NCI-H226 (cell line): Measurements from ENCODE around the gene ZBTB45.
"Not testable (repeated sequence)": the region's sequence is repeated elsewhere in the genome, so short reads cannot be mapped to it uniquely, and the experiment has no call there.

Experiments
- DNase-seq: peaks from one replicate; pipeline ENCODE4 v3.0.0-alpha.2; 2015

The ZBTB45 gene

DNA sequence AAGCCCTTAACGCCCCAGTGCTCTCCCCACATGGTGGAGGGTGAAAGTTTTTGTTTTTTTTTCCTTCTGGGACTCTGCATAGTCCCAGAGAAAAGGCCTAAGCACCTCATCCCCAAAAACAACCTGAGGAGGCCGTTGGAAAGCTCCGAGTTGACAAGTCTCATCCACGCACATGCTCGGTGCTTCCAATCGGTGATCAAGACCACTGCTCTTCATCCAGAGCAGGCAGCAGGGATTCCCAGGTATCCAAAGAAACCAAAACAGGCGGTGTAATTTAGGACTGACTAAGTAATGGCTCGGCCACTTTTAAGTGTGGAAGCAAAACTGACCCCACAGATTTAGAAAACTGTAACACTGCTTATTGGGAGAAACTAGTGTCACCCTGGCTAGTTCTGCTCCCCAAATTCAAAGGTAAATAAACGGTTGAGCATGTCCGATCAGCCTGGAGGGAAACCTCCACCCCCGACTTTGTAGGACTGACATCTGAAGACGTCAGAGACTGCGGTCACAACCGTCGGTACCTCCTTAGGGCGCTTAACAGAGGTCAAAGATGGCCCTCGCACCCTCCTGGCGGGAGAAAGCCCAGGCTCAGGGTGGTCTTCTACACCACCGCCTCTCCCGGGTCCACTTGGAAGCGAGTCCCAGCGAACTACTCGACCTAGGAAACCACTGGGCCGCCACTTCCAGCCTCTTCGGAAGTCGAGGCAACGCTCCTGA, 44.5 kb downstream of the ZBTB45 start:
- no peak for DNase-seq

DNA sequence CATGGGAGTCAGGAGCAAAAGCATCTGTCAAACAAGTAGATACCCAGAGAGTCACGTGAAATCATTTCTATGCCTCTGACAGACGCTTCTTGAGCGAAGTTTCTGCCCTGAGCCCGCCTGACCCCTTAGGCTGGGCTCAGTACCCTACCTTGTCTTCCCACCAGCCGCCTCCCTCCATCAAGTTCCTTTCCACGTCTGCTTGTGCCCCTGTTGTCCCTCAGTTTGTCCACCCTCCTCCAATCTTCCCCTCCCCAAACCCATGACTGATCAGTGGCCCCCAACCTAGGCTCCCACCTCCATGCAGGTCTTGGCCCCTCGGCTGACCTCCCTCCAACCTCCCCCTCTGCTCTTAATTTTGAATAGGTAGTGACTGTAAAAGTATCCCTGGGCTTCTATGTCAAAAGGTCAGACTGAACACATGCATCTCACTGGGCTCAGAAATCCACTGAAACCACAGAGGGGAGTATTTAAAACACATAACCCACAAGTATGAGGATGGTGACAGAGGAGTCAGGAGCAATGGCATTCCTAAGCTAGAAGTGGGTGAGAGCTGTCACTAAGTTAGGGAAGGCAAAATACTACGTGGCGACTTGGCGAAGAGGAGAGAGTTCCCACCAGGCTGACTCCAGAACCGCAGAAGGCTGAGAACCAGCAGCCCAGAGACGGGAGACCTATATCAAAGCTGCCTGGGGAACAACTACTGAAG, 45.2 kb downstream of the ZBTB45 start:
- DNase-seq, result peak; percentile 26

DNA sequence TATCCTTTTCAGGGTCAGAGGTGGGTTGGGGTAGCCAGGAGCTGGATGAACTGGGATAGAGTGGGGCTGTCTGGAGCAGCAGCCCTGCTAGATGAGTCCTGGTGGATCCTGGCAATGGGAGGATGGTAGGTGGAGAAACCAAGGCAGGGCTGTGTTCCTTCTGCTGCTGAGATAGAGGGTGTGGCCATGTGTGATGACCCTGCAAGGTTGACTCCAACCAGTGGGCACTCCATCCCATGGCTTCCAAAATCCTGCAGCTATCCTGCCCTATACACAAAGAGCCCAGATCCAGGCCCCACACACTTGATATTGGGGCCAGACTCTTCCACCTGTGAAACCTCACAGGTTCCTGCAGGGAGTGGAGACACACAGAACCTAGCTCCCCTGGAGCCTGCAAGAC, 45.8 kb downstream of the ZBTB45 start:
- no peak for DNase-seq

DNA sequence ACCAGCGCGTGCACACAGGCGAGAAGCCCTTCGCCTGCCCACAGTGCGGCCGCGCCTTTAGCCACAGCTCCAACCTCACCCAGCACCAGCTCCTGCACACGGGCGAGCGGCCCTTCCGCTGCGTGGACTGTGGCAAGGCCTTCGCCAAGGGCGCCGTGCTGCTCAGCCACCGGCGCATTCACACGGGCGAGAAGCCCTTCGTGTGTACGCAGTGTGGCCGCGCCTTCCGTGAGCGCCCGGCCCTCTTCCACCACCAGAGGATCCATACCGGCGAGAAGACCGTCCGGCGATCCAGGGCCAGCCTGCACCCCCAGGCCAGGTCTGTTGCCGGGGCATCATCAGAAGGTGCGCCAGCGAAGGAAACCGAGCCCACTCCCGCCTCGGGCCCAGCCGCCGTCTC, 47.9 kb downstream of the ZBTB45 start:
- DNase-seq, result no peak

DNA sequence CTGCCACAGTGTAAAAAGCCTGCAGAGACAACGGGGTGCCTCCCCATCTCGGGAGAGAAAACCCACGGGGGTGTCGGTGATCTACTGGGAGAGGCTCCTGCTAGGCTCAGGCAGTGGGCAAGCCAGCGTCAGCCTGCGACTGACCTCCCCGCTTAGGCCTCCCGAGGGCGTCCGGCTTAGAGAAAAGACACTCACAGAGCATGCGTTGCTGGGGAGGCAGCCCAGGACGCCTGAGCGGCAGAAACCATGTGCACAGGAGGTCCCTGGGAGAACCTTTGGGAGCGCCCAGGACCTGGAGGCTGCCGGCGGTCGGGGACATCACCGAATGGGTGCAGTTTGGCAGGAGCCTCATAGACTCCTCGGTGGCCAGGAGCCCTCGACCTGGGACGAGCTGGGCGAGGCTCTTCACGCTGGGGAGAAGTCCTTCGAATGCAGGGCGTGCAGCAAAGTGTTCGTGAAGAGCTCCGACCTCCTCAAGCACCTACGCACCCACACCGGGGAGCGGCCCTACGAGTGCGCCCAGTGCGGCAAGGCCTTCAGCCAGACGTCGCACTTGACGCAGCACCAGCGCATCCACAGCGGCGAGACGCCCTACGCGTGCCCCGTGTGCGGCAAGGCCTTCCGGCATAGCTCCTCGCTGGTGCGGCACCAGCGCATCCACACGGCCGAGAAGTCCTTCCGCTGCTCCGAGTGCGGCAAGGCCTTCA, 48.6 kb downstream of the ZBTB45 start:
- not testable (repeated sequence) for DNase-seq

DNA sequence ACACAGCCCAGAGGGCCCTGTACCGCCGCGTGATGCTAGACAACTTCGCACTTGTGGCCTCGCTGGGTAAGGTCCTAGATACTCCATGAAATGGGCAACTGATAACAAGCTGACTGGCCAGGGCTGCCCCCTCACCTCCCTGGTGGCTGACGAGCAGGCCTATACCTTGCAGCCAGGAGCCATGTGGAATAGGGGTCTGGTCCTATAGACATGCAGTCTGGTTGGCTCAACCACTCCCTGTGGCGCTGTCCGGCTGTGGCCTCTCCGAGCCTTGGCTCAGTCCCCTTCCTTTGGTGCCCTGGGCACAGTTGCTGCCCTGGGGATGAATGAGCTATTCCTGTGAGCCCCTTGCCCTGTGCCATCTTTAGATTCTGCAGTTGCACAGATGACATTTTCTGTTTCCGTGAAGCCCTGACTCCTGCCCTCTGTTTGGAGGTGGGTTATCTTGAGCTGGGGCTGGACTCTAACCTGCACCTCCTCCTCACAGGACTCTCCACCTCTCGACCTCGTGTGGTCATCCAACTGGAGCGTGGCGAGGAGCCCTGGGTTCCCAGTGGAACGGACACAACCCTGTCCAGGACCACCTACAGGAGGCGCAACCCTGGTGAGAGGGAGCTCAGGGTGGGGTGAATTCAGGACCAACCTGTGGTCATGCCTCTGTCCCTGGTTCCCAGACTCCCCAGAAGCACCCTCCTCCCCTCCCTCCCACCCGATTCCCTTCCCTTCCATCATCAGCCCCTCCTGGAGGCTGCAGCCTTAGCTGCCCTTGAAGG, 50.2 kb downstream of the ZBTB45 start:
- no peak for DNase-seq

DNA sequence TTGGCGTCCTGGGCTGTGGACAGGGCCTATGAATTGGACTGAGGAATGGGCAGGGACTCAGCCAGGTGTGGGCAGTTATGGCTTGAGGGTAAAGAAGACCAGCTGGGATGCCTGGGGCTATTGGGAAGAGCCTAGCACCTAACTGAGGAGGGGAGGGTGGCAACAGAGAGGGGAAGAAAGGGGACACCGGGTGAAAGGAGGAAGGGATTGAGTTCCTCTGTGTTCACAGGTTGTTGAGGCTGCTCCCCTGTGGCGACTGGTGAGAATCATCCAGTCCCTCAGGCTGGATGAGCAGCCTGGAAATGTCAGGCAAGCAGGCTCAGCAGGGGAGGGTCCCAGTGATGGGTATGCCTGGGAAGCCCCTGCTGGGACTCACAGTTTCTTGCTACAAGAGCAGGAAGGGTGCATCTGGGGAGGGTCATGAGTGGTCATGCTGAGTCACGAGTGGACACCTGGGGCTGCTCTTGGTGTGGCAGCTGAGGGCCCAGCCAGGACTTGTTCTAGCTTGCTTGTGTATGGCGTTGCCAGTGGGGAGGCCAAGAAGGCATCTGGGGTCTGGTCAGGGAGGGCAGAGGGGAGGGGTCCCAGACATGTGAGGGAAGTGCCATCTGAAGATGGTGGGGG, 51.3 kb downstream of the ZBTB45 start:
- DNase-seq, result no peak

DNA sequence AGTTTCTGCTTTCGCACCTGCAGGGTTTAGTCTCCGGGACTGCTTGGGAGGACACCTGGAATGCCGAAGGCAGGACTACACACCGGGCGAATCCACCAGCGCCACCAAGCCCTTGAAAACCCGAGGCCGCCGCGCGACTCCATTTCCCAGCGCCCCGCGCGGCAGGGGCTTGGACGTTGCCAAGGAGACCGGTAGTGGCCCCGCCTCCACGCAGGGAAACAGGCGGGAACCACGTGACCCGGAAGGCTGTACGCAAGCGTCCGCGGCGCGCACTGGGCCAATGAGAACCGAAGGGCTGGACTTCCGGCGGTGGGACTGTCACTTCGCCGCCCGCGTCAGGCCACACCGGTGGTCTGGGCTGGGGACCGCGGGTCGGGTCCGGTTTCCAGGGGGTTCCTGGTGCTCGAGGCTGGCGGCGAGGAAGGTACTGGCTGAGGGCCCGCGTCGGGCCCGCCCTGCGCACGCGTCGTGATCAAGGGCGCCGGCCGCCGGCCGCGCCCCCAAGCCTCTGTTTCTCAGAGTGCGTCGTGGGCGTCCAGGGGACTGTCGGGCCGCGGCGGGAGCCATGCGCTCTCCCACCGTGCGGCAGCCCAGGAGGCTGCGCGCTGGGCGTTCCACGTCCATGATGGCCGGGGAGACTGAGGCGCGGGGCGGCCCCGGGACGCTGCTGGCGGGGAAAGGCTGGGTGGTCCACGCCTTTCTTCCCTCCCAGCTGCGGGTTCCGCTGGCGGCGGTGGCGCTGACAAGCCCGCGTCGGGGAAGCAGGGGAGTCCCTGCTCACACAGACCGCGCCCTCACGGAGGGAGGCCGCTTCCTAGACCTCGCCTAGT, 52.6 kb downstream of the ZBTB45 start, which contains the start of gene ZNF324:
Gene ZNF324, plus strand, starts transcription at position 321 of the 830 bp plus-strand sequence. CDS start 2,106 bp downstream, outside the sequence.
- DNase-seq, result peak; percentile 98

DNA sequence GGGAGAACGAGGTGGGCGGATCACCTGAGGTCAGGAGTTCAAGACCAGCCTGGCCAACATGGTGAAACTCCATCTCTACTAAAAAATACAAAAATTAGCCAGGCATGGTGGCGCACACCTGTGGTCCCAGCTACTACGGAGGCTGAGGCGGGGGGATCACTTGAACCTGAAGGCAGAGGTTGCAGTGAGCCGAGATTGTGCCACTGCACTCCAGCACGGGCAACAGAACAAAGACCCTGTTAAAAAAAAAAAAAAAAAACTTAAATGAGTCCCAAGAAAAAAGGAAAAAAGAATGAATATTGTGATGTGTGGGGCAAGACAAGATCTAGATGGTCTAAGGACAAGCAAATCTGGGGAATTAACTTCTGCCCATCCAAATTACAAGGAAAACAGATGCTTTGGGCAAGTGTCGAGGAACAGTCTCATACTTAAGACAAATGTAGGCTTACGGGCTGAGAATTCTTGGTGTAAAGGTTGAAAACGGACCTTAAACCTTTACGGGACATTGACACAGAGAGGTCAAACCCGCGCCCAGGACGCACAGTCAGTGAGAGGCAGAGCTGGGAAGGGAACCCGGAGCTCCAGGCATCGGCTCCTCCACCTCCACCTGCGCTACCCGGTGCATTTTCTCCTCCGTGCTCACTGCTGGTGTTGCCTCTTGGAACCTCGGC, 53.4 kb downstream of the ZBTB45 start:
- DNase-seq, result peak; percentile 15
